Right forelimb (tissue), 1 donor: ENCODE results near the gene TGIF2.
"Not testable (repeated sequence)": the region's sequence is repeated elsewhere in the genome, so short reads cannot be mapped to it uniquely, and the experiment has no call there.

ENCODE experiments used
- DNase-seq: peaks from one replicate; pipeline ENCODE4 v3.0.0-alpha.2; 2018

The TGIF2 gene

DNA sequence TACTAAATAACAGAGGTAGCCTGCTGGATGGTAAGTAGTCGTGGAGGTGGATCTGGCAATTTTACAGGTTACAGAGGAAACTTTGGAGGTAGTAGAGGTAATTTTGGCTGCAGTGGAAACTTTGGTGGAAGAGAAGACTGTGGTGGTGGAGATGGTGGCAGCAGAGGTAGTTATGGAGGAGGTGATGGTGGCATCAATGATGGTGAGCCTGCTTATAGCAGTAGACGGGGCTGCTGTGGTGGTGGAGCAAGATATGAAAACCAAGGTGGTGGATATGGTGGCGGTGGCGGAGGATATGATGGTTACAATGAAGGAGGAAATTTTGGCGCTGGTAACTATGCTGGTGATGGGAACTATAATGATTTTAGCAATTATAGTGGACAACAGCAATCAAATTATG lies 47.5 kb downstream of the TGIF2 start:
- no peak for DNase-seq

DNA sequence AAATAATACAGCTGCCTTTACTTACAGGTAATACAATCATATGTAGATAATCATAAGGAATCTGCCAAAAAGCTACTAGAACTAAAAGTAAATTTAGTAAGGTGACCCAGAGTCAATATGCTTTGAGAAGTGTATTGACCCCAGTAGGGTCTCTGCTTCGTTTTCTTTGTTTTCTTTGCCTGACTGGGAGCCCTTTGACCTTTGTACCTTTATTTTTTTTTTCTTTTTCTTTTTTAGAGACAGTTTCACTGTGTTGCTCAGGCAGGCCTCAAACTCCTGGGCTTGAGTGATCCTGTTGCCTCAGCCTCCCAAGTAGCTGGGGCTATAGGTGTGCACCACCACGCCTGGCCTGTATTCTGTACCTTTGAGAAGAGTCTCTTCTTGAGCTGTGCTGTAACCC lies 50.0 kb downstream of the TGIF2 start:
- no peak for DNase-seq

DNA sequence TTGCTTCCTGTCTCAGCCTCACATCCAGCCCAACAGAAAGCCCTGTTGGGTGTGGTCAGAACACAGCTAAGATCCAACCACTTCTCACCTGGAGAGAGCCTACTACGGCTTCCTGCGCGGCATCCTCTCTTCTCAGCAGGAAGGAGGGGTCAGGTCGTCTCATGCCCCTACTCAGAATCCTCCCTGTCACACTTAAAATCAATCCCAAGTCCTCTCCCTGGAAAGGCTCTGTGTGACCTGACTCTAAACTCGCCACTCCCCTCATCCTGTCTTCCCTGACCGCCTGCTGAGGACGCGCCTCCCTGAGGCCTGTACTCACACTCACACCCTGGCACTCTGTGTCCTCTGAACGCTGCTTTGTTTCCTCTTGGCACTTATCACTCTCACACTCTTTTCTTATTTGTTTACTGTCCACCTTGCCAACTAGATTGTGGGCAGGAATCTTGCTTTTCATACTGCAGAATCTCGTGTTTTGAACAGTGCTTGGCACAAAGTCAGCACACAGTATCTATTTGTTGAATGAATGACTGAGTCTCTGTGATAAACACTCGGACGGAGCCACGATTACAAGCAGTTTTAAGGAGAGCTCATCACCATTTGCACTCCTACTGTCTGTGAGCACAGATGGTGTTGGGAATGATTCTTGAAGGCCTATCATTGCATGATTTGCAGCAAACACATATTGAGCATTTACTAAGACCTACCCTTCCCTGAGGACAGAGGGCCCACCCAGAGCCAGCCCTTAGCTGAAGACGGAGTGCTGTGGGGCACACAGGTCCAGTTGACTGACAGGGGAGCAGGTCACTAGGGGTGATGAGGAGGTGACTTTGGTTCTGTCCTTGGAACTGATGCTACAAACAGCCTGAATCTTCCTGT lies 50.9 kb downstream of the TGIF2 start:
- no peak for DNase-seq

DNA sequence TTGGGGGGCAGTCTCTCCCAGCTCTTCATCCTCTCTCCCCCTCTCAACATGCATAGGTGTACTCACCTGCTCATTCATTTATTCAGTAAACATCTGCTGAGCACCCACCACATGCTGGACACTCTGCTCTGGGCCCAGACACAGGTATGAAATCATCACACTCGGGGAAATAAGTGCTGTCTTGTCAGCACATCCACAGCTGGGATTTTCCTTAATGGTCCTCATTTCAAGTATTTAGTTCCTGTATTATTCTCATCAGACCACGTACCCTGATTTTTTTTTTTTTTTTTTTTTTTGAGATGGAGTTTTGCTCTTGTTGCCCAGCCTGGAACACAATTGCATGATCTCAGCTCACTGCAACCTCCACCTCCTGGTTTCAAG lies 51.5 kb downstream of the TGIF2 start:
- no peak for DNase-seq

DNA sequence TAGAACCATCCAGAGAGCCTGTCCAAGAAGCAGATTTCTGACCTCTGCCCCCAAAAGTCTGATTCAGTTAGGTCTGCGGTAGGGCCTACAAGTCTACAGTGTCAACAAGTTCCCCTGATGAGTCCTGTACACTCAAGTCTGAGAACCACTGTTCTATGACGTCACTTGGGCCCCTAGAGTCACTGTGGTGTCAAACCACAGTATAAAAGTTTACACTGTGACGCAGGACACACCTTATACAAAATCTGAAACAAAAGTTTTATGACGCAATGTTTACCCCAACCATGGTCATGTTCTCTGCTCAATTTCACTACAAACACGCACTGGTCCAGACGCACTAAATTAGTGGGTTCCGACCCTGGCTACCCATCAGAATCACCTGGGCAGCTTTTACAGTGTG lies 54.7 kb downstream of the TGIF2 start:
- no peak for DNase-seq

DNA sequence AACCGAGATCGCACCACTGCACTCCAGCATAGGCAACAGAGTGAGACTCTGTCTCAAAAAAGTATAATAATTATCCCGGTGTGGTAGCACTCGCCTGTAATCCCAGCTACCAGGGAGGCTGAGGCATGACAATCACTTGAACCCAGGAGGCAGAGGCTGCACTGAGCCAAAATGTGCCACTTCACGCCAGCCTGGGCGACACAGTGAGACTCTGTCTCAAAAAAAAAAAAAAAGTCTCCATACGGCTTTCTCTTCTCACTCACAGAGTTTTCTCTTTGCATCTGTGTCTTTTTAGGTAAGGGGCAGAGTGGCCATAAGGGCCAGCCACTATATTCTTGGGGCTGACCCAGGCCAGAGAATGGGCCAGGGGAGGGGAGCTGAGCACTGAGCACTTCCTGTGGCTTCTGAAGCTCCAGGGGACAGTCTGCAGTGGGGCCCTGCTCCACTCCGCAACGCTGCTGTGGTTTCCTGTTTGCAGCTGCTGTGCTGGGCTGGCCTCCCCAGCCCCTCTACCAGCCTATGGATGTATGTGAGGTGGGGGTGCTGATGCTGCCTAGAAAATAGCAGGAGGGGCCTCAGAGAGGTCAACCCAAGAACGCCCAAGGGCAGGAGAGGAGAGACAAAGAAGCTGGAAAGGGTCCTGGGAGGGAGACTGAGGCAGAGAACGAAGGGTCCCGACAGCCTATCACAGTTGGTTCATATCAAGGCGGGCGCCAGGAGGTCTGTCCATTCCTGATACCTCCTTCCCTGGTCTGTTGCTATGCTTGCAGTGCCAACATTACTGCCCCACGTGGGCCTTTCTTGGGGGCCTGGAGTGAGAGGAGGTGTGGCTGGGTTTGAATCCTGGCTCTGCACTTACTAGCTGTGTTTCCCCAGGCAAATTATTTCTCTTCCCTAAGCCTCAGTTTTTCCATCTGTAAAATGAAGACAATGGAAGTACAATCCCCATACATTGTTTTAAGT lies 56.6 kb downstream of the TGIF2 start:
- DNase-seq, result no peak

DNA sequence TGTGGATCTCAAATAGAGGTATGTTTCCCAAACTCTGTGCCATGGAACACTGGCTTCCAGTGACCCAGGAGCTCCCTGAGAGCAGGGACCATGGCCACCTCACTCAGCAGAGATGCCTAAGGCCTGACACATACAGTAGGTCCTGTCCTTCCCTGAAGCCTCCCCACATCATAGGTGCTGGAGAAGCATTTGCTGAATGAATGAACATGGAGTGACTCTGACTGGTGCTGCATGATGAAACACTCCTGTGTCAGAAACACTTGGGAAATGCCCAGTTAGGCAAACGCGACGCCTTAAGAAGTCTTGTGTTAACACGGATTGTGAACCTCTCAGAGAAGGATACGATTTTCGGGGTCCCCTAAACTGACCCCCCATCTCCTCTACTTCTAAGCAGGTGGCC lies 58.2 kb downstream of the TGIF2 start:
- no peak for DNase-seq

DNA sequence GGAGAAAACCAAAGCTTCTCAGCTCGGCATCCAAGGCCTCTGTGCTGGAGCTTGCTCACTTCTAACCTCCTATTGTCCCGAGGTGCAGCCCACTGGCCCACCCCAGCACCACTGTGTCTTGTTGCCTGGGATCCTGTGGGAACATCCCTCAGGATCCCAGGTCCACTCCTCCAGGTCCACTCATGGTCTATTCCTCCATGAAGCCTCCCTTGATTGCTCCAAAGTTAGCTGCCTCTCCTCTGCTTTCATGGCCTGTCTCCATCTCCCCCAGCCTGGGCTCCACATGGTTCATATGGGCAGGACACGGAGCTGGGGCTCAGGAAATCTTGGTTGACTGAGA lies 58.7 kb downstream of the TGIF2 start:
- DNase-seq, result no peak

DNA sequence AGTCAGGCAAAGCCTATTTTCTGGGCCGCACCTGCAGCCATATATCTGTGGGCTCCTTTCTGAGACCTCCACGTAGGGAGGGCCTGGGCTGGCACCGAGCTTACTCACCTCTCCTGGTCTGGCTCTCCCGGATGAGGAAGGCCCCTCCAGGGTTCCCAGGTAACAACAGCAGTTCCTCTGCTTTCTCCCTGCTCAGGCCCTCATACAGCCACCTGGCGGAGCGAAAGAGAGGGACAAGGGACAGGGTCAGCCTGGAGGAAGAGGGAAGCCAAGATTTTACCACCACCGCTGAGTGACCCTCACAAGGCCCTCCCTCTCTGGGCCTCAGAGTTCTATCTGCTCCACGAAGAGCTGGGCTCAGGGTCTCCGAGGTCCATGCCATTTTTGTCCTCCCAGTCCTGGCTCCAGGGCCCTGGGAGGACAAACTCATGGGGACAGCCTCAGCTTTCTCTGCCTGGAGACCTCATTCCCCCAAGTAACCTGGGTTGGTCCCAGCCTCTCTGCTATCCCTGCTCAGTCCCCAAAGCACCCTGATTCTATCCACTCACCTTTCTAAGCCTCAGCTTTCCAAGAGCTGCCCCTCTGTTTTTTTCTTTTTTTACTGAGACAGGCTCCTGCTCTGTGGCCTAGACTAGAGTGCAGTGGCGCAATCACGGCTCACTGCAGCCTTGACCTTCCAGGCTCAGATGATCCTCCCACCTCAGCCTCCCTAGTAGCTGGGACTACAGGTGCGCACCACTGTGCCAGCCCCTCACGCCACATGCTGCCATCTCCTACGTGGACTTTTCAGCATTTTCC lies 59.3 kb downstream of the TGIF2 start:
- DNase-seq, result no peak

DNA sequence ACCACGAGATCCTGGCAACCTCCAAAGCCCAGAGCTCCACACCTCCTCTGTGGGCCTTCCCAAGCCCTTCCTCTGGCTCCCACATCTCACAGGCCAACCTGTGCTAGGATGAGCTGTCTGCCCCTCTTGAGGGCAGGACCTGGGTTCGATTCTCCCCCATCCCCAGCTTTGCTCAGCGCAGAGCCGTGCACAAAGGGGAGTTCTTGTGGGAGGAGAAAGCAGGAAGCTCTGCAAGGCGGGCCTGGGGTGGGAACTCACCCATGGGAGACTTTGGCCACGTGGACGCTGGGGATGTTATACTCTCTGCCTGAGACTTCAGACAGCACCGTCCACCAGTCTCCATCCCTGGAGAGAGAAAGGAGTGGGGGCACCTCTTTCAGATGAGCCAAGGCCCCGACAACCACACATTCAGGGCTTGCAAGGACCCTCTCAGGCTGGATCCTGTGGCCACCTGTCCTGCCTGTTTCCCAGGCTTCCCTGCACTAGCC lies 59.9 kb downstream of the TGIF2 start:
- DNase-seq, result no peak

DNA sequence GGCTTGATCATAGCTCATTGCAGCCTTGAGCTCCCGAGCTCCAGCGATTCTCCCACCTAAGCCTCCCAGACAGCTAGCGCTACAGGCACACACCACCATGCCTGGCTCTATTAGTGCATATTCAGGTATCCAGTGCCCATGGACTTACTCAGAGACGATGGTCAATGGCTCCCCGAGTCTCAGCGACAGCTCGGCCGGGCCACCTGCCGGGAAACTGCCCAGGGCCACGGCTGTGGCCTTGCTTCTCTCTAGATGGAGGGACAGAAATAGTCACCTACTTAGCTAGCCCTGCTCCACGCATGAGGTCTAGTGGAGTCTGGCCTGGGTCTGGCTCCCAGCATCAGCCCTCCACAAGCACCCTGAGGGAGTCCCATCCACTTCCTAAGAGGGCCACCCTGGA lies 60.9 kb downstream of the TGIF2 start:
- no peak for DNase-seq

DNA sequence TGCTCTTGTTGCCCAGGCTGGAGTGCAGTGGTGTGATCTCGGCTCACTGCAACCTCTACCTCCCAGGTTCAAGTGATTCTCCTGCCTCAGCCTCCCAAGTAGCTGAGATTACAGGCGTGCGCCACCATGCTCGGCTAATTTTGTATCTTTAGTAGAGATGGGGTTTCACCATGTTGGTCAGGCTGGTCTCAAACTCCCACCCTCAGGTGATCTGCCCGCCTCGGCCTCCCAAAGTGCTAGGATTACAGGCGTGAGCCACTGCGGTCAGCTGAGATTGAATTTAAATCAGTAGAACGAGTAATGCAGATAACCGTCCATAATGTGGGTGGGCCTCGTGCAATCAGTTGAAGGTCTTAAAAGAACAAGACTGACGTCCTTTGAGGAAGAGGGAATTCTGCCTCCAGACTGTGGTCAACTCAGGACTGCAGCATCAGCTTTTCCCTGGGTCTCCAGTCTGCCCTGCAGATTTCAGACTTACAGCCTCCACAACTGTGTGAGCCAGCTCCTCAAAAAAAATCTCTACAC lies 65.5 kb downstream of the TGIF2 start:
- DNase-seq, result not testable (repeated sequence)

DNA sequence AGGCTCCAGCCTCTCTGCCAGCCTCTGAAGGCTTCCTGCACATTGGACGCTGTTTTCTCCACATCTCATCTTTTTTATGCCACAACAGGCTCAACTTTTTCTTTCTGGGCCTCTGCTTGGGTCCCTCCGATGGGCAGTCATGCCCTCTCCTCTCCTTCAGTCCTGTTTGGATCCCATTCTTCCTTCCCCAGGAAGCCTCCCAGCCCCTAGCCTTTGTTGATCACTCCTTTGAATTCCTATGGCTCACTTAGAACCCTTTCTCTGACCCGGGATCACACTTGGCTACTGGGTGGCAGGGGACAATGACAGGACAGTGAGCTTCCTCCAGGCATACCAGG lies 68.1 kb downstream of the TGIF2 start:
- no peak for DNase-seq

DNA sequence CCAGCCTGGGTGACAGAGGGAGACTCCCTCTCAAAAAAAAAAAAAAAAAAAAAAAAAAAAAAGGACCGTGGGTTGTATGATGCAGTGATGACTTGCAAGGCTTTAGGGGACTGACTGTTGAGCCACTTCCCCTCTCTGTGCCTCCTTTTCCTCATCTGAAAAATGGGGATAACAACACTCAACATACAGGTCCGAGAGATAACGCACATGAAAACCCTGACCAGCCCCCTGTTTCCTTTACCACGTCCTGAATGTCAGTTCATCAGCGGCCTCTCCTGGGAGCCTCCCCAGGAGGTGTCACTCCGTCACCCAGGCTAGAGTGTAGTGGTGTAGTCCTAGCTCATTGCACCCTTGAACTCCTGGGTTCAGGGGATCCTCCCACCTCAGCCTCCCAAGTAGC lies 68.7 kb downstream of the TGIF2 start:
- no peak for DNase-seq
